ENCODE results near the gene NFIA.
"Not testable (repeated sequence)": the region's sequence is repeated elsewhere in the genome, so short reads cannot be mapped to it uniquely, and the experiment has no call there.

NFIA gene

DNA sequence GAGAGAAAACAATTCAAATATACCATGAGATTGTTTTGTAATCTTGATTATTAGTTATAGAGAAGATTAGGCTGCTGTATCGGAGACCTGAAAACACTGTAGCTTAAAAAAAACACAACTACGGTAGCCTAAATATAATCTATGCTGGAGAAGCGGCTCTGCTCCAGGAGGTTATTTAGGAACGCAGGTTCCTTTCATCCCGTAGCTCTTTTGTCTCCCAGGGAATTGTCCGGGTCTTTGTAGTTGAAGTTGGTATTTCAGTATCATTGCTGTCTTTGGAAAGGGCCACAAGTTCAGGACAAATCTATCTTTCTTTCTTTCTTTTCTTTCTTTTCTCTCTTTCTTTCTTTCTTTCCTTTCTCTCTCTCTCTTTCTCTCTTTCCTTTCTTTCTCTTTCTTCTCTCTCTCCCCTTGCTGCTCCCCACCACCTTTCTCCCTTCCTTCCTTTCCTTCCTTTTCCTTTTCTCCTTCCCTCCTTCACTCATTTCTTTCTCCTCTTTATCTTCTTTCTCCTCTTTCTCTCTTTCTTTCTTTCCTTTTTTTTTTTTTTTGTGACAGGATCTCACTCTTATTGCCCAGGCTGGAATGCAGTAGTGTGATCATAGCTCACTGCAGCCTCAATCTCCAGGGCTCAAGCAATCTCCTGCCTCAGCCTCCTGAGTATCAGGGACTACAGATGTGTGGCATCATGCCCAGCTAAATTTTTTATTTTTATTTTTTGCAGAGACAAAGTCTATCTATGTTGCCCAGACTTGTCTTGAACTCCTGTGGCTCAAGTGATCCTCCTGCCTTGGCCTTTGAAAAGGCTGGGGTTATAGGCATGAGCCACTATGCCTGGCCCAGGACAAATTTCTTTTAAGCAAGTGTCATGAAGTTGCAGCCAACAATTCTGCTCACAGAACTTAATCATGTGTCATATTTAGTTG is 10.9 kb upstream of the NFIA start:
- no peaks in the 10 kb centered on the region for H3F3A ChIP-seq (ENCODE audit: low read depth)
- H3K9me2 ChIP-seq (replicated peaks; ENCODE audit: low read depth, low read length): no peaks in the 10 kb centered on the region
- H4K20me1 ChIP-seq (ENCODE audit: insufficient read depth, low read length, poor library complexity, severe bottlenecking): no peaks in the 10 kb centered on the region
- no peak overlapping the region for H3K4me3 ChIP-seq (ENCODE audit: low read length, poor library complexity, severe bottlenecking)
- TF ChIP-seq EZH2phosphoT487 (IDR thresholded peaks at IDR 0.05; ENCODE audit: borderline replicate concordance) (no peak), CTCF (conservative IDR thresholded peaks at IDR 0.05; ENCODE audit: low read length) (no peak)
- no peak overlapping the region for H2AFZ ChIP-seq (ENCODE audit: low read length)
- H3K9ac ChIP-seq (ENCODE audit: low read depth, low read length, poor library complexity, severe bottlenecking): no peak overlapping the region
- H3K36me3 ChIP-seq (ENCODE audit: insufficient read depth, low read length): no peaks in the 10 kb centered on the region
- H3K27me3 ChIP-seq (ENCODE audit: insufficient read depth, low read length, poor library complexity, severe bottlenecking): no peaks in the 10 kb centered on the region
- H3K9me3 ChIP-seq (ENCODE audit: insufficient read depth, low read depth, low read length): no peaks in the 10 kb centered on the region
- no peak overlapping the region for H3K4me2 ChIP-seq (ENCODE audit: low read depth, low read length, poor library complexity, severe bottlenecking)
- H3K4me1 ChIP-seq (ENCODE audit: insufficient read depth, low read length, poor library complexity, severe bottlenecking): no peaks in the 10 kb centered on the region
- H3K79me2 ChIP-seq (ENCODE audit: insufficient read depth, low read length): no peaks in the 10 kb centered on the region

DNA sequence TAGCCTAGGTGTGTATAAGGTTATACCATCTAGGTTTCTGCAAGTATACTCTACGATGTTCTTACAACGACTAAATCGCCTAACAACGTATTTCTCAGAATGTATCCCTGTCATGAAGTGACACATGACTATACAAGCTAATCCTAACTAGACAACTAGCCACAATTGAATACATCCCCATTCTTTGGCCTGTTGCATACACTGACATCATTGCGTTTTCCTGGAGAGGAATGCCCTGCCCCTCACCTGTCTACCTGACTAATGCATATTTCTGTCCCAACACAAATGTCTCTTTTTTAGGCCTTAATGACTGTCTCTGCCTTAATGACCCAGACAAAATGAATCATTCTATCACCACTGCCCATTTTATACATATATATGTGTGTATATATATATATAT is 8.5 kb upstream of the NFIA start:
- TF ChIP-seq EZH2phosphoT487 (IDR thresholded peaks at IDR 0.05; ENCODE audit: borderline replicate concordance) (no peak), CTCF (conservative IDR thresholded peaks at IDR 0.05; ENCODE audit: low read length) (no peak)
- no peaks in the 10 kb centered on the region for H3K27me3 ChIP-seq (ENCODE audit: insufficient read depth, low read length, poor library complexity, severe bottlenecking)

GRCh38 chr1:61075833-61076232 is 6.5 kb upstream of the NFIA start:
- H3K9ac ChIP-seq (ENCODE audit: low read depth, low read length, poor library complexity, severe bottlenecking); H3K4me3 ChIP-seq (ENCODE audit: low read length, poor library complexity, severe bottlenecking); H3K4me2 ChIP-seq (ENCODE audit: low read depth, low read length, poor library complexity, severe bottlenecking); H2AFZ ChIP-seq (ENCODE audit: low read length); H3K27me3 ChIP-seq (ENCODE audit: insufficient read depth, low read length, poor library complexity, severe bottlenecking); H3K9me3 ChIP-seq (ENCODE audit: insufficient read depth, low read depth, low read length); H3K36me3 ChIP-seq (ENCODE audit: insufficient read depth, low read length); H3K9me2 ChIP-seq (replicated peaks; ENCODE audit: low read depth, low read length); H3K79me2 ChIP-seq (ENCODE audit: insufficient read depth, low read length); H3F3A ChIP-seq (ENCODE audit: low read depth); H4K20me1 ChIP-seq (ENCODE audit: insufficient read depth, low read length, poor library complexity, severe bottlenecking): not testable (repeated sequence)
- H3K4me1 ChIP-seq (ENCODE audit: insufficient read depth, low read length, poor library complexity, severe bottlenecking): peaks cover 28% of the 10 kb centered on the region

More for the DNA sequence above, 8.5 kb upstream of the NFIA start:
- Histone ChIP-seq H3F3A (ENCODE audit: low read depth) (no peaks in the 10 kb centered on the region), H3K9ac (ENCODE audit: low read depth, low read length, poor library complexity, severe bottlenecking) (no peak overlapping the region), H3K4me2 (ENCODE audit: low read depth, low read length, poor library complexity, severe bottlenecking) (no peak overlapping the region), H3K9me3 (ENCODE audit: insufficient read depth, low read depth, low read length) (no peaks in the 10 kb centered on the region), H3K36me3 (ENCODE audit: insufficient read depth, low read length) (no peaks in the 10 kb centered on the region), H3K9me2 (replicated peaks; ENCODE audit: low read depth, low read length) (no peaks in the 10 kb centered on the region), H3K79me2 (ENCODE audit: insufficient read depth, low read length) (no peaks in the 10 kb centered on the region), H4K20me1 (ENCODE audit: insufficient read depth, low read length, poor library complexity, severe bottlenecking) (no peaks in the 10 kb centered on the region), H3K4me3 (ENCODE audit: low read length, poor library complexity, severe bottlenecking) (no peak overlapping the region), H3K4me1 (ENCODE audit: insufficient read depth, low read length, poor library complexity, severe bottlenecking) (peaks cover 11% of the 10 kb centered on the region), H2AFZ (ENCODE audit: low read length) (no peak overlapping the region)

Data from Loucy (cell line).